Measurements from ENCODE around the gene SH3BP1. TPM values are rescaled to one million over a fixed set of nuclear protein-coding genes. Genes with fewer than 3 reads are reported as not detected.
"Not testable (repeated sequence)": the region's sequence is repeated elsewhere in the genome, so short reads cannot be mapped to it uniquely, and the experiment has no call there.

Gene SH3BP1
- total RNA-seq, 1 donor from 2014 or later = 31.9 TPM

GRCh38 chr22:37601540-37602442 lies 37.7 kb upstream of the SH3BP1 start:
- DNase-seq (ENCODE audit: low spot score in 2 of 2, unreplicated experiment in 2 of 2) = no peak
- Mint-ChIP-seq H3K4me3 (no peak overlapping the region), H3K4me1 (peaks cover 29% of the 10 kb centered on the region), H3K36me3 (no peaks in the 10 kb centered on the region), H3K27ac (no peak overlapping the region), H3K9me3 (no peaks in the 10 kb centered on the region), H3K27me3 (ENCODE audit: low read depth) (no peaks in the 10 kb centered on the region)
- TF ChIP-seq CTCF (IDR thresholded peaks at IDR 0.05; ENCODE audit: unreplicated experiment) = no peak

- Mint-ChIP-seq H3K4me1 (peaks cover 37% of the 10 kb centered on the region), H3K27ac (peak overlapping the region; percentile 54)
- DNase-seq (ENCODE audit: low spot score in 2 of 2, unreplicated experiment in 2 of 2); H3K27me3 Mint-ChIP-seq (ENCODE audit: low read depth); H3K9me3 Mint-ChIP-seq; H3K4me3 Mint-ChIP-seq; H3K36me3 Mint-ChIP-seq: not testable (repeated sequence)
Observed at GRCh38 chr22:37602546-37603277, 36.8 kb upstream of the SH3BP1 start.

- no peaks in the 10 kb centered on the region for H3K9me3 Mint-ChIP-seq
- DNase-seq (ENCODE audit: low spot score in 2 of 2, unreplicated experiment in 2 of 2) = no peak
- no peaks in the 10 kb centered on the region for H3K27me3 Mint-ChIP-seq (ENCODE audit: low read depth)
- H3K27ac Mint-ChIP-seq = no peak overlapping the region
- no peak for TF ChIP-seq CTCF (IDR thresholded peaks at IDR 0.05; ENCODE audit: unreplicated experiment)
- peaks cover 42% of the 10 kb centered on the region for H3K4me1 Mint-ChIP-seq
- no peaks in the 10 kb centered on the region for H3K36me3 Mint-ChIP-seq
- H3K4me3 Mint-ChIP-seq = no peak overlapping the region
Observed at GRCh38 chr22:37604074-37604473, 35.4 kb upstream of the SH3BP1 start.

GRCh38 chr22:37604875-37605274 lies 34.6 kb upstream of the SH3BP1 start:
- DNase-seq (ENCODE audit: low spot score in 2 of 2, unreplicated experiment in 2 of 2) = no peak
- TF ChIP-seq CTCF (IDR thresholded peaks at IDR 0.05; ENCODE audit: unreplicated experiment) = no peak
- Mint-ChIP-seq H3K27ac (peak overlapping the region; percentile 52), H3K27me3 (ENCODE audit: low read depth) (no peaks in the 10 kb centered on the region), H3K9me3 (no peaks in the 10 kb centered on the region), H3K36me3 (no peaks in the 10 kb centered on the region), H3K4me1 (peaks cover 47% of the 10 kb centered on the region), H3K4me3 (no peak overlapping the region)

GRCh38 chr22:37607010-37607934 lies 32.2 kb upstream of the SH3BP1 start:
- peak; percentile 98 for TF ChIP-seq CTCF (IDR thresholded peaks at IDR 0.05; ENCODE audit: unreplicated experiment)
- DNase-seq (ENCODE audit: low spot score in 2 of 2, unreplicated experiment in 2 of 2) = peak; percentile 81 to 97
- peak overlapping the region; percentile 88 for H3K4me3 Mint-ChIP-seq
- no peaks in the 10 kb centered on the region for H3K36me3 Mint-ChIP-seq
- peaks cover 46% of the 10 kb centered on the region for H3K4me1 Mint-ChIP-seq
- no peaks in the 10 kb centered on the region for H3K27me3 Mint-ChIP-seq (ENCODE audit: low read depth)
- H3K9me3 Mint-ChIP-seq = no peaks in the 10 kb centered on the region
- H3K27ac Mint-ChIP-seq = peak overlapping the region; percentile 99
